ENCODE results near the gene HAGH.

The HAGH gene

GRCh38 chr16:1785846-1786170 is 40.8 kb downstream of the HAGH start:
- no peak for DNase-seq

- no peak for DNase-seq
Observed at GRCh38 chr16:1784977-1785845, 41.4 kb downstream of the HAGH start.

GRCh38 chr16:1782408-1783264 is 44.0 kb downstream of the HAGH start, which contains the start of the genes NUBP2 and SPSB3:
NUBP2 (plus strand) TSS chr16:1782960; CDS start chr16:1783021, 61 bp downstream.
SPSB3 (minus strand) TSS chr16:1782571; CDS start chr16:1781483, 1,088 bp downstream.
- DNase-seq, result peak; percentile 99 to 100

- peak in 1 of 2 donors; percentile 22 for DNase-seq
Observed at GRCh38 chr16:1781758-1782407, 44.7 kb downstream of the HAGH start.

GRCh38 chr16:1781254-1781653 is 45.4 kb downstream of the HAGH start:
- no peak for DNase-seq

- DNase-seq, result no peak
Observed at GRCh38 chr16:1780677-1781072, 46.0 kb downstream of the HAGH start.

GRCh38 chr16:1779741-1780676 is 46.6 kb downstream of the HAGH start:
- no peak for DNase-seq

GRCh38 chr16:1779234-1779701 is 47.4 kb downstream of the HAGH start:
- no peak for DNase-seq

GRCh38 chr16:1778200-1779179 is 48.1 kb downstream of the HAGH start:
- no peak for DNase-seq

- DNase-seq, result no peak
Observed at GRCh38 chr16:1777375-1778199, 49.0 kb downstream of the HAGH start.

GRCh38 chr16:1776991-1777374 is 49.6 kb downstream of the HAGH start:
- DNase-seq, result no peak

GRCh38 chr16:1776672-1776955 is 50.0 kb downstream of the HAGH start:
- no peak for DNase-seq

- no peak for DNase-seq
Observed at GRCh38 chr16:1775846-1776671, 50.6 kb downstream of the HAGH start.

- no peak for DNase-seq
Observed at GRCh38 chr16:1775006-1775845, 51.4 kb downstream of the HAGH start.

- DNase-seq, result no peak
Observed at GRCh38 chr16:1774448-1774780, 52.2 kb downstream of the HAGH start.

GRCh38 chr16:1773703-1774447 is 52.8 kb downstream of the HAGH start:
- DNase-seq, result no peak

- peak; percentile 82 to 85 for DNase-seq
Observed at GRCh38 chr16:1772908-1773702, 53.5 kb downstream of the HAGH start, which contains the start of gene MRPS34. MRPS34 (minus strand) TSS chr16:1773134; CDS start chr16:1773119, 15 bp downstream.
